GM12892 (cell line): Measurements from ENCODE around the gene MEN1.

Source experiments
- POLR2A ChIP-seq: IDR thresholded peaks from 2 replicates; pipeline ENCODE4 v1.6.1; 2011; ENCODE audit warnings: low read depth, low read length, control low read depth
- POLR2AphosphoS5 ChIP-seq: IDR thresholded peaks from 2 replicates; pipeline ENCODE4 v1.6.1; 2011; ENCODE audit warnings: low read depth, low read length, control low read depth

- no peak for TF ChIP-seq POLR2AphosphoS5
- no peak for TF ChIP-seq POLR2A
These were observed 21.8 kb downstream of the MEN1 start for GRCh38 chr11:64788321-64789215.
